Psoas muscle (tissue), 8 donors: ENCODE measurements around the gene OLFM4. TPM values are rescaled to one million over a fixed set of nuclear protein-coding genes. Genes with fewer than 3 reads are reported as not detected.

Source experiments
- ATAC-seq, 4 donors: fragments of 200-7000 bp; cut with Tn5 transposase; one replicate each; pipeline ENCODE4 v1.9.1; 2020; ENCODE audit warnings: moderate library complexity in 3 of 4, mild to moderate bottlenecking in 2 of 4
- DNase-seq, 2 donors: peaks; one replicate each; pipeline ENCODE4 v3.0.0-alpha.2; 2020
- H3K27ac ChIP-seq: fragments of 200-600 bp; one replicate; pipeline ENCODE4 v1.8.0; 2022
- H3K27me3 ChIP-seq, 3 donors: fragments of 200-600 bp in 1 of 3; one replicate each; pipeline versions ENCODE4 v1.6.1 to v1.8.0; 2013 to 2022; ENCODE audit warnings: low read length in 2 of 3, mild to moderate bottlenecking in 2 of 3, moderate library complexity in 1 of 3; ENCODE audit not compliant: insufficient read depth in 3 of 3
- H3K36me3 ChIP-seq, 2 donors: fragments of 200-600 bp in 1 of 2; one replicate each; pipeline versions ENCODE4 v1.6.1 to v1.8.0; 2013 to 2022; ENCODE audit warnings: low read depth in 1 of 2, mild to moderate bottlenecking in 1 of 2, moderate library complexity in 1 of 2; ENCODE audit not compliant: insufficient read depth in 1 of 2
- H3K4me1 ChIP-seq: fragments of 200-600 bp; one replicate; pipeline ENCODE4 v1.8.0; 2022
- H3K4me3 ChIP-seq: fragments of 200-600 bp; one replicate; pipeline ENCODE4 v1.8.0; 2022; ENCODE audit warnings: mild to moderate bottlenecking
- H3K9me3 ChIP-seq: fragments of 200-600 bp; one replicate; pipeline ENCODE4 v1.8.0; 2022
- WGBS, 3 donors: extraction: QIAGEN DNeasy Blood & Tissue Kit; methylation state at CpG; one replicate each; pipeline versions ENCODE4 v1.1.6 to v1.1.7; 2013; 5-methylcytosine and 5-hydroxymethylcytosine counted together
- intact Hi-C, 2 donors: fragments of 100-400 bp; cut with DNase I; formaldehyde crosslinking; loops; one replicate each; pipeline versions ENCODE4 v1.11.0 to v1.14.2; 2022
- polyA plus RNA-seq, 3 donors: library from polyadenylated mRNA; stranded (reverse); fragments of 200-250 nt; gene quantifications; one replicate each; pipeline ENCODE4 v1.2.3, GENCODE V29; 2013
- total RNA-seq, 4 donors: library from RNA; stranded (reverse); fragmentation: NEBNext Ultra II Directional in 2 of 4; extraction: Animal tissue kit (Norgen Biotek cat#: 25700) in 2 of 4; gene quantifications; one replicate each; pipeline versions ENCODE4 v1.2.1 to v1.2.4, GENCODE V29; 2021 to 2023
- TF ChIP-seq, protein P1 (sequence below): fragments of 200-600 bp; IDR thresholded peaks from one replicate; pipeline ENCODE4 v1.8.0; 2022; ENCODE audit warnings: antibody characterized with exemption
- donor health status: healthy with polysubstance abuse.
- donor health status: DM: no; HTN: no; CAD: no; lungs with moderate emphysema.
- donor health status: Bipolar disorder and iron deficiency.
- donor health status: healthy.
- donor health status: DM: yes; HTN: yes; CAD: no.
- donor health status: DM: no; HTN: no; CAD: no.
- donor health status: DM: no; HTN: no; CAD: no.
- donor health status: DM: yes; HTN: yes; CAD: no.

OLFM4 gene
- total and polyA plus RNA-seq, 7 donors = 0.10 to 0.76 (median 0.29) TPM

DNA sequence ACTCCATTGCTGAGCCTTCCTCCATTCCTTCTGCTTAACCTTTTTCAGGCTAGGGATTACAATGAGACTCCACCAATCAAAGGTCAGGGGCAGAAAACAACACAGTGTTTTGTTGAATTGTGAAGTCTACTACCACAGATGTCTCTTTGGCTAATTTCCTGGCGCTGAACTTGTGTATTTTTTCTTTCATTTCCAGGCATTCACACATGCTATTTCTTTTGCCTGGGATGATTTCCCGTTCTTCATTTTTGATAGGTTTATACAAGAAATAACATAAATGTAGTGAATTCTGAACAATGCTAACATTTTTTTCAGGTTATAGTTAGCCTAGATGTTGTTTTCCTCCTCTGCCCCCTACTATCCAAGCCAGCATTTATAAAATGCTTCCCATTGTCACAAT is 64.3 kb downstream of the OLFM4 start:
- H3K27me3 ChIP-seq = no peaks in the 10 kb centered on the region
- no peaks in the 10 kb centered on the region for H3K36me3 ChIP-seq
- H3K9me3 ChIP-seq = no peaks in the 10 kb centered on the region
- H3K27ac ChIP-seq = no peak overlapping the region
- DNase-seq (no peak), ATAC-seq (no peak)
- no peak overlapping the region for H3K4me3 ChIP-seq
- 67 to 71% (median 70%) methylated on average over 2 of the region's 2 CpGs for WGBS, 3 donors
- no peaks in the 10 kb centered on the region for H3K4me1 ChIP-seq
- TF ChIP-seq, protein P1, sequence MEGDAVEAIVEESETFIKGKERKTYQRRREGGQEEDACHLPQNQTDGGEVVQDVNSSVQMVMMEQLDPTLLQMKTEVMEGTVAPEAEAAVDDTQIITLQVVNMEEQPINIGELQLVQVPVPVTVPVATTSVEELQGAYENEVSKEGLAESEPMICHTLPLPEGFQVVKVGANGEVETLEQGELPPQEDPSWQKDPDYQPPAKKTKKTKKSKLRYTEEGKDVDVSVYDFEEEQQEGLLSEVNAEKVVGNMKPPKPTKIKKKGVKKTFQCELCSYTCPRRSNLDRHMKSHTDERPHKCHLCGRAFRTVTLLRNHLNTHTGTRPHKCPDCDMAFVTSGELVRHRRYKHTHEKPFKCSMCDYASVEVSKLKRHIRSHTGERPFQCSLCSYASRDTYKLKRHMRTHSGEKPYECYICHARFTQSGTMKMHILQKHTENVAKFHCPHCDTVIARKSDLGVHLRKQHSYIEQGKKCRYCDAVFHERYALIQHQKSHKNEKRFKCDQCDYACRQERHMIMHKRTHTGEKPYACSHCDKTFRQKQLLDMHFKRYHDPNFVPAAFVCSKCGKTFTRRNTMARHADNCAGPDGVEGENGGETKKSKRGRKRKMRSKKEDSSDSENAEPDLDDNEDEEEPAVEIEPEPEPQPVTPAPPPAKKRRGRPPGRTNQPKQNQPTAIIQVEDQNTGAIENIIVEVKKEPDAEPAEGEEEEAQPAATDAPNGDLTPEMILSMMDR = no peak
- intact Hi-C loops = no loop called here

DNA sequence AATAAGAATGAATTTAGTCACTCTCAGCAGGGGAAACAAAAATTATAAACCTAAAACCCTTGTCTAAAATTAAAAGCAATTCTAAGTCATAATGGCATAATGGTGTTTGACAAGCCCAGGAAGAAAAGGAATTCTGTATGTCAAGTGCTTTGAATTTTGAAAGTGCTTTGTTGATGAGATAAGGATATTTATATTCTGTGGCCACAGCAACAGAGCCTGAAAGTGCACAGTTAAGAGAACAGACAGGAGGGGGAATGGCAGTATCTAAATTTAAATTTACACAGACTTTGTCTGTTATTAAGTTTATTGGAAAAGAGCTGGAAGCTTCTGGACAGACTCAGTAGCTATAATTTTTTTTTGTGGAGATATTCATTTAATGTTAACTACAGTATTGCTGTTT is 69.8 kb downstream of the OLFM4 start:
- DNase-seq (no peak), ATAC-seq (no peak)
- Histone ChIP-seq H3K4me3 (no peak overlapping the region), H3K36me3 (no peaks in the 10 kb centered on the region), H3K9me3 (no peaks in the 10 kb centered on the region), H3K4me1 (no peaks in the 10 kb centered on the region), H3K27ac (no peak overlapping the region), H3K27me3 (peaks cover 0 to 2% (median 0%) of the 10 kb centered on the region in 3 donors)
- TF ChIP-seq, protein P1 = no peak
- intact Hi-C loops = no loop called here

DNA sequence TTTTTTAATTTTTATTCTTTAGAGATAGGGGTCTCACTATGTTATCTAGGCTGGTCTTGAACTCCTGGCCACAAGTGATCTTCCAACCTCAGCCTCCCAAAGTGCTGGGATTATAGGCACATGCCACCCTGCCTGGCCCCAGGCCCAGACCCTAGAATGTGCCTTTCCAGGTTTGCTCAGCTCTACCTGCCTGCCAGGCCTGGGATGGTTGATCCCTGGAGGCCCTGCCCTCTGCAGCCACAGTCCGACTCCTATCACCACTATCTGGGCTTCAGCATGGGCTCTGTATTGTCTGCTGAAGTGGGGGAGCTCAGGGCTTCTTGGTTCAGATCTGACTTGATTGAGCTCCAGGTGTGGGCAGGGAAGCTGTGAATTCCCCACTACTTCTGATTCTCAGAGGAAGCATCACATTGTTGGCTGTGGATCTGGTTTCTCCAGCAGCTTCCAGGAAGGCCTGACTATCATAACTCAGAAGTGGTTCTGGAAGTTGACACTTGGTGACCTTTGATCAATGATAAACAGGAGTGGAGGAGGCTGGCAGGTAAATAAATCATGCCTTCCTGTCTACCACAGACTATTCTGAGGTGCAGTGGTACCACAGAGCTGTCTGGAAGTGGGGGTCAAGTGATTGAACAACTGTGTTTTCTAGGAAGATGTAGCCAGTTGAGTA is 71.9 kb downstream of the OLFM4 start:
- Histone ChIP-seq H3K9me3 (no peaks in the 10 kb centered on the region), H3K27me3 (peaks cover 0 to 2% (median 0%) of the 10 kb centered on the region in 3 donors), H3K36me3 (no peaks in the 10 kb centered on the region), H3K4me1 (no peaks in the 10 kb centered on the region), H3K27ac (no peak overlapping the region), H3K4me3 (no peak overlapping the region)
- DNase-seq = no peak
- no peak for ATAC-seq
- TF ChIP-seq, protein P1 = no peak
- 88 to 92% (median 89%) methylated on average over 1 of the region's 1 CpG for WGBS, 3 donors
- intact Hi-C loops = no loop called here

Other genes with a start within 250 kb of the OLFM4 start
- gene PCDH8, start 180.2 kb upstream of the OLFM4 start, total RNA-seq = under 1 TPM in 1 of 4 donors, not detected in 3; 0.07 TPM
- under 1 TPM; 0.03 to 0.20 (median 0.04) TPM for gene PCDH8, start 180.2 kb upstream of the OLFM4 start, polyA plus RNA-seq